Gastroesophageal sphincter (tissue), 4 donors: ENCODE results near the gene RAB7B. TPM values are rescaled to one million over a fixed set of nuclear protein-coding genes. Genes with fewer than 3 reads are reported as not detected.

Experiments
- ATAC-seq: fragments of 150-250 bp; one replicate; pipeline ENCODE4 v1.9.1; 2016; ENCODE audit warnings: mild to moderate bottlenecking, moderate library complexity
- H3K27ac ChIP-seq, 4 donors: fragments of 200-600 bp; sonication (generic) in 3 of 4; 1 replicate in 3 of 4; 2 replicates in 1 of 4; pipeline ENCODE4 v1.5.1; 2016 to 2019
- H3K27me3 ChIP-seq: fragments of 200-600 bp; sonication (generic); one replicate; pipeline ENCODE4 v1.5.1; 2019
- H3K36me3 ChIP-seq, 2 donors: fragments of 200-600 bp; sonication (generic); one replicate each; pipeline ENCODE4 v1.5.1; 2019; ENCODE audit warnings: control low read depth in 1 of 2
- H3K4me1 ChIP-seq, 3 donors: fragments of 200-600 bp; sonication (generic); 1 replicate in 2 of 3; 2 replicates in 1 of 3; pipeline ENCODE4 v1.5.1; 2016 to 2019; ENCODE audit warnings: control low read depth in 2 of 3
- H3K4me3 ChIP-seq, 2 donors: fragments of 200-600 bp; sonication (generic); one replicate each; pipeline ENCODE4 v1.5.1; 2019; ENCODE audit warnings: mild to moderate bottlenecking in 1 of 2, moderate library complexity in 1 of 2
- H3K9me3 ChIP-seq, 3 donors: fragments of 200-600 bp; sonication (generic); one replicate each; pipeline ENCODE4 v1.5.1; 2017 to 2019; ENCODE audit warnings: control low read depth in 2 of 3
- EP300 ChIP-seq: sonication (generic); formaldehyde crosslinking; IDR thresholded peaks from one replicate; pipeline ENCODE4 v1.6.1; 2017; ENCODE audit warnings: antibody characterized with exemption, mild to moderate bottlenecking
- POLR2A ChIP-seq, 2 donors: fragments of 450-650 bp; IDR thresholded peaks; one replicate each; pipeline ENCODE4 v1.6.1; 2017; ENCODE audit warnings: antibody characterized with exemption in 2 of 2, mild to moderate bottlenecking in 2 of 2, moderate library complexity in 1 of 2
- POLR2AphosphoS5 ChIP-seq: sonication (generic); formaldehyde crosslinking; IDR thresholded peaks from one replicate; pipeline ENCODE4 v1.6.1; 2017; ENCODE audit warnings: antibody characterized with exemption
- WGBS, 2 donors: methylation state at CpG; one replicate each; pipeline ENCODE4 v1.1.5; 2018; ENCODE audit warnings: low coverage in 1 of 2; 5-methylcytosine and 5-hydroxymethylcytosine counted together
- total RNA-seq, 4 donors: library from RNA; depleted of rRNA; stranded (reverse); fragments of >200 nt; gene quantifications; one replicate each; pipeline ENCODE4 v1.1.0, GENCODE V29; 2016
- TF ChIP-seq, protein P1 (sequence below), 4 experiments: fragments of 200-600 bp in 2 of 4; fragments of 450-650 bp in 2 of 4; sonication (generic) in 1 of 4; IDR thresholded peaks; one replicate each; pipeline ENCODE4 v1.5.1; 2017 to 2019; ENCODE audit warnings: antibody characterized with exemption in 4 of 4, mild to moderate bottlenecking in 2 of 4, moderate library complexity in 2 of 4

RAB7B gene
- total RNA-seq, 4 donors from 2014 or later = 0.78 to 2.4 (median 2.0) TPM

DNA sequence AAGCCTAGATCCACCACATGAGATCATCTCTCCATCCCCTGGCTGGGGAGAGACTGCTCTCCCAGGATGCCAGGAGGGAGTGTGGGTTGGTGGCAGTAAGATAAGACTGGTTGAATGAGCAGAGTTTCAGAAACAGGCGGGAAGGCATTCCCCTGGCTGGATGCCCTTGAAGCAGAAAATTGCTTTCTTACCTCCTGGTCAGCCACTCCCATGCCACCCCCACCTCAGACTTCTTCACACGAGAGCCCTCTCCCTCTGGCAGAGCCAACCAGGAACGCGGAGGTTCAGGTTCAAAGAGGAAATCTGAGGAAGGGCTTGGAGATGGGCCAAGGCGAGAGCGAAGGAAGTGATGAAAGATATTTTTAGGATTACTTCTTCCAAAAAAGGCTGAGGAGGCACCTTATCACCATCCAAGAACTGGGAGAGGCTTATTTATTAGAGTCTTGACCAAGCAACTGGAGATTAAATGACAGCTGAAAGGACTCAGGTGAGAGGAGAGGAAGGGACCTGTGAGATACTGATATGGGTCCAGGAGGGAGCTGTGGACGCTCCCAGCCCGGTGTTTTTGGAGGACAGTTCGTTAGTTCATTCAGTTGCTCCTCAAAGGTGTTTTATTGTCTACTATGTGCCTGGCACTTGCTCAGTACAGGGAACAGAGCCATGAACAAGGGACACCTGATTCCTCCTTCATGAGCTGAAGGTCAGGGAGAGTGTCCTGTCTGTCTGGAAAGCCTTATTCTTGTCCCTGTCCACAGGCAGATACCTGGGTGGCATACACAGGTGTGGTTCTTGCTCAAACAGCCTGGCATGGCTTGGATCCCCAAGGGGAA is 41.0 kb downstream of the RAB7B start:
- 44 to 63% methylated on average over 7 of the region's 9 CpGs for WGBS, 2 donors
- no peak overlapping the region for H3K4me3 ChIP-seq
- no peaks in the 10 kb centered on the region for H3K9me3 ChIP-seq
- no peak for ATAC-seq
- no peak for TF ChIP-seq POLR2AphosphoS5
- TF ChIP-seq, protein P1, sequence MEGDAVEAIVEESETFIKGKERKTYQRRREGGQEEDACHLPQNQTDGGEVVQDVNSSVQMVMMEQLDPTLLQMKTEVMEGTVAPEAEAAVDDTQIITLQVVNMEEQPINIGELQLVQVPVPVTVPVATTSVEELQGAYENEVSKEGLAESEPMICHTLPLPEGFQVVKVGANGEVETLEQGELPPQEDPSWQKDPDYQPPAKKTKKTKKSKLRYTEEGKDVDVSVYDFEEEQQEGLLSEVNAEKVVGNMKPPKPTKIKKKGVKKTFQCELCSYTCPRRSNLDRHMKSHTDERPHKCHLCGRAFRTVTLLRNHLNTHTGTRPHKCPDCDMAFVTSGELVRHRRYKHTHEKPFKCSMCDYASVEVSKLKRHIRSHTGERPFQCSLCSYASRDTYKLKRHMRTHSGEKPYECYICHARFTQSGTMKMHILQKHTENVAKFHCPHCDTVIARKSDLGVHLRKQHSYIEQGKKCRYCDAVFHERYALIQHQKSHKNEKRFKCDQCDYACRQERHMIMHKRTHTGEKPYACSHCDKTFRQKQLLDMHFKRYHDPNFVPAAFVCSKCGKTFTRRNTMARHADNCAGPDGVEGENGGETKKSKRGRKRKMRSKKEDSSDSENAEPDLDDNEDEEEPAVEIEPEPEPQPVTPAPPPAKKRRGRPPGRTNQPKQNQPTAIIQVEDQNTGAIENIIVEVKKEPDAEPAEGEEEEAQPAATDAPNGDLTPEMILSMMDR (IDR thresholded peaks at IDR 0.05) = no peak
- no peak for TF ChIP-seq EP300
- TF ChIP-seq POLR2A (IDR thresholded peaks at IDR 0.05) = no peak
- no peak overlapping the region for H3K27ac ChIP-seq
- H3K27me3 ChIP-seq = peaks cover 27% of the 10 kb centered on the region
- H3K36me3 ChIP-seq = no peaks in the 10 kb centered on the region
- no peaks in the 10 kb centered on the region for H3K4me1 ChIP-seq

DNA sequence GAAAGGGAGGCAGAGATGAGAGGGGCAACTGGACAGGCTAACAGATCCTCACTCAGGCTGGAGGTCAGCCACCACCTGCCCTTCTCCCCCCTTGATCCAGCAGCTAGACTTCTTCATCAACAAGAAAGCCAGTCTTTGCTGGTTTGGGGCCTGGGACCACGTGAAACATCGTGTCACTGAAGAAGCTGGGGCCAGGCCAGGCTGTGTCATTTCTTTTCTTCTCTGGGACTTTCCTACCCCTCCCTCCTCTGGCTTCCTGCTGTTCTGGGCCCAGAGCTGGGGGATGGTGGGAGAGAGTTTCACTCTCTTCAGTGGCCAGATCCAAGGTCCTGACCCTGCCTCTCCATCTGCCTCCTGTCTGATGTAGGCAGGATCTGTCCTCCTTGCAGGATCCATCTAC is 41.8 kb downstream of the RAB7B start:
- no peaks in the 10 kb centered on the region for H3K4me1 ChIP-seq
- 38% methylated on average over 2 of the region's 2 CpGs; no CpG with 5 or more reads in 1 of the 2 donors for WGBS, 2 donors
- peaks cover 32% of the 10 kb centered on the region for H3K27me3 ChIP-seq
- H3K4me3 ChIP-seq = no peak overlapping the region
- no peak for TF ChIP-seq POLR2AphosphoS5
- TF ChIP-seq, protein P1 (IDR thresholded peaks at IDR 0.05) = no peak
- no peak for TF ChIP-seq EP300
- no peak for TF ChIP-seq POLR2A (IDR thresholded peaks at IDR 0.05)
- no peaks in the 10 kb centered on the region for H3K36me3 ChIP-seq
- no peaks in the 10 kb centered on the region for H3K9me3 ChIP-seq
- no peak for ATAC-seq
- no peak overlapping the region for H3K27ac ChIP-seq

DNA sequence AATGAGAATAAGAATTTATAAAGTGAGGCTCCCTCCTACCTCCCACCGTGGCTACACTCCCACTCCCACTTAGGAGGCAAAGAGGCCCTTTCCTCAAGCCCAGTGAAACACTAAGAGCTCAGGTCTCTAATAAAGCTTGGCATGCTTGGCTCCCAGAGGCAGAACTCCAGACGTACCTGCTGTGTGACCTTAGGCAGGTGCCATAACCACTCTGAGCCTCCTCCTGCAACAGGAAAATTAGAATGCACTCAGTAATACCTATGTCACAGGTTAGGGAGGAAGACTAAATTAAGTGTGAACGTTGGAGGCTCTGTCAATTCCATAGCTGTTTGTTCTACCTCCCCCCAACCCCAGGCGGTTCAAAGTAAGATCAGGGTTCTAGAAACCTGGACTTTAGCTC is 43.4 kb downstream of the RAB7B start:
- peaks cover 36% of the 10 kb centered on the region for H3K27me3 ChIP-seq
- no peak for ATAC-seq
- H3K9me3 ChIP-seq = no peaks in the 10 kb centered on the region
- 70% methylated on average over 2 of the region's 4 CpGs; no CpG with 5 or more reads in 1 of the 2 donors for WGBS, 2 donors
- H3K4me3 ChIP-seq = no peak overlapping the region
- no peak overlapping the region for H3K27ac ChIP-seq
- H3K4me1 ChIP-seq = no peaks in the 10 kb centered on the region
- TF ChIP-seq, protein P1 (IDR thresholded peaks at IDR 0.05) = no peak
- TF ChIP-seq EP300 (no peak), POLR2A (IDR thresholded peaks at IDR 0.05) (no peak), POLR2AphosphoS5 (no peak)
- H3K36me3 ChIP-seq = no peaks in the 10 kb centered on the region

DNA sequence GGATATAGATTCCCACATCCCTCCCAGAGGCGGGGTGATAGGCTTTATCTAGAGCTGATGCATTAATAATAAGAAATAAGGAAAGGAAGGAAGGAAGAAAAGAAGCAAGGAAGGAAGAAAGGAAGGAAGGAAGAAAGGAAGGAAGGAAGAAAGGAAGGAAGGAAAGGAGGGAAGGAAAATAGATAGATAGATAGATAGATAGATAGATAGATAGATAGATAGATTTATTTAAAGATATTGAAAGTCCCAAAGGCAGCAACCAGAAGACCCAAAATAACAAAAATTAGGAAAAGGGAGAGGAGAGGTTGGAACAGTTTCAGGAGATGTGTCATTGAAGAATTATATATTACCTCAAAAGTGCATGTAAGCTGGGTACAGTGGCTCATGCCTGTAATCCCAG is 47.7 kb downstream of the RAB7B start:
- no peak for ATAC-seq
- H3K4me3 ChIP-seq = no peak overlapping the region
- no peaks in the 10 kb centered on the region for H3K9me3 ChIP-seq
- no peaks in the 10 kb centered on the region for H3K4me1 ChIP-seq
- TF ChIP-seq POLR2A (IDR thresholded peaks at IDR 0.05) (no peak), EP300 (no peak), POLR2AphosphoS5 (no peak)
- TF ChIP-seq, protein P1 (IDR thresholded peaks at IDR 0.05) = no peak
- no peak overlapping the region for H3K27ac ChIP-seq
- no peaks in the 10 kb centered on the region for H3K36me3 ChIP-seq
- H3K27me3 ChIP-seq = peaks cover 30% of the 10 kb centered on the region
- WGBS, 2 donors = 58% methylated on average over 1 of the region's 1 CpG; no CpG with 5 or more reads in 1 of the 2 donors

DNA sequence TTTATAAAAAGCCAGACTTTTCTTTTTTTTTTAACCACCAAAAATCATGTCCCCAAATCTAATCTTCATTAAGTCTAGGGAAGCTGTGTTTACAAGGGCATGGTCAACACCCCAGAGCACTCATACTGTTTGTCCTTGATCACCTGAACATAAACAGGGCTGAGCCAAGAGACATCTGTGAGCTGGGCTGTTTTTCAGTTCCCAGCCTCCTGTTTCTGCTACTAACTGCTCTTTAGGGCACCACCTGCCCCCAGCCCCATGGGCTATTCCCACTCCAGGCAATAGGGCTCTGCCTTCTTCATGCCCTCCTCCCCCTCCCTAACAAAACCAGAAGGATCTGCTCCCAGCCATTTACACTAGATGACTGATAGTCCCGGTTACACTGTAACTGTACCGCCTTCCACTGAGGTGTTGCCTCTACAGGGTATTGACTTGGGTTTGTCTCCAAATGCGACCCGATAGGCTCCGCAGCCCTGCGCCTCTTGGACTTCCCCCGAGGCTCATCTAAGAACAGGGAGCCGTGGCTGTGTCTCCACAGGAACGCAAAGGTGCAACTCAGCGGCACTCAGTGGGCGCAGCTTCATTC is 48.3 kb downstream of the RAB7B start:
- Histone ChIP-seq H3K9me3 (no peaks in the 10 kb centered on the region), H3K27ac (no peak overlapping the region), H3K4me3 (no peak overlapping the region), H3K36me3 (no peaks in the 10 kb centered on the region), H3K27me3 (peaks cover 24% of the 10 kb centered on the region), H3K4me1 (no peaks in the 10 kb centered on the region)
- TF ChIP-seq EP300 (no peak), POLR2A (IDR thresholded peaks at IDR 0.05) (no peak), POLR2AphosphoS5 (no peak)
- TF ChIP-seq, protein P1 (IDR thresholded peaks at IDR 0.05) = no peak
- 76% methylated on average over 8 of the region's 11 CpGs; no CpG with 5 or more reads in 1 of the 2 donors for WGBS, 2 donors
- ATAC-seq = no peak
